ENCODE data around the gene TBC1D16.

DNA sequence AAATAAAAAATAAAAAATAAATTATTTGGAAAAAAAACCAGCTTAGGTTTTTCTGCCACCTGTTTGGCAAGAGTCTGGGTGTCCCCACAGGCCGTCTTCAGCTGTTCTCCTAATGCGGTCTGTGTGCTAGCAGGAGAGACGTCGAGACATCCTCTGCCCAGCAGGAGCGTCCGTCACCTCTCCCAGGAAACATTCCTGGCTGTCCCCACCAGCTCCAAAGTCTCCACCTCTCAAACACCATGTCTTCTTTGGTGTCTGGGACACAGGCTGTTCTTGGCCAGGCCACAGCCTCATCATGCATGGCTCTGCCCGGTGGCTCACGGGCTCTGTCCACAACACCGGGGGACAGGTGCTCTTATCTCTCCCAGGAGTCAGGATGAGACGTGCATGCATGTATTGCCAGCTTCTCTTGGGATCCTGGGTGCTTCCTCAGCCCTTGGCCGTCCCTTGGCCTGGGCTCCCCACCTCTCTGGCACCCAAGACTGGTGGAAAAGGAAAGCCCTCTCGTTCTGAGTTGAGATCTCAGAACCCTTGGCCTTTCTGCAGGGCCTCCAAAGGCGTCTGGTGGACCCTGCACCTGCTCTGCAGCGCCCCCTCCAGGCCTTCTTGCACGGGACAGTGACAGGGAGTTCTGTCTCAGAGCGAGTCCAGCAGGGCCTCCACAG is 111.6 kb downstream of the TBC1D16 start:
- TF ChIP-seq, protein P1, sequence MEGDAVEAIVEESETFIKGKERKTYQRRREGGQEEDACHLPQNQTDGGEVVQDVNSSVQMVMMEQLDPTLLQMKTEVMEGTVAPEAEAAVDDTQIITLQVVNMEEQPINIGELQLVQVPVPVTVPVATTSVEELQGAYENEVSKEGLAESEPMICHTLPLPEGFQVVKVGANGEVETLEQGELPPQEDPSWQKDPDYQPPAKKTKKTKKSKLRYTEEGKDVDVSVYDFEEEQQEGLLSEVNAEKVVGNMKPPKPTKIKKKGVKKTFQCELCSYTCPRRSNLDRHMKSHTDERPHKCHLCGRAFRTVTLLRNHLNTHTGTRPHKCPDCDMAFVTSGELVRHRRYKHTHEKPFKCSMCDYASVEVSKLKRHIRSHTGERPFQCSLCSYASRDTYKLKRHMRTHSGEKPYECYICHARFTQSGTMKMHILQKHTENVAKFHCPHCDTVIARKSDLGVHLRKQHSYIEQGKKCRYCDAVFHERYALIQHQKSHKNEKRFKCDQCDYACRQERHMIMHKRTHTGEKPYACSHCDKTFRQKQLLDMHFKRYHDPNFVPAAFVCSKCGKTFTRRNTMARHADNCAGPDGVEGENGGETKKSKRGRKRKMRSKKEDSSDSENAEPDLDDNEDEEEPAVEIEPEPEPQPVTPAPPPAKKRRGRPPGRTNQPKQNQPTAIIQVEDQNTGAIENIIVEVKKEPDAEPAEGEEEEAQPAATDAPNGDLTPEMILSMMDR (IDR thresholded peaks at IDR 0.05 in 4 of 5, conservative IDR thresholded peaks at IDR 0.05 in 1 of 5) = no peak
- TF ChIP-seq POLR2A (IDR thresholded peaks at IDR 0.05) = no peak

All from gastrocnemius medialis (tissue), 4 donors.